Gastrocnemius medialis (tissue), 4 donors: ENCODE data around the gene FASN.

ENCODE experiments used
- CTCF ChIP-seq, 5 experiments: fragments of 450-650 bp in 3 of 5; fragments of 200-600 bp in 2 of 5; sonication (generic) in 2 of 5; IDR thresholded peaks in 4 of 5; conservative IDR thresholded peaks in 1 of 5; 1 replicate in 4 of 5; 2 replicates in 1 of 5; pipeline ENCODE4 v1.5.1; 2016 to 2019; ENCODE audit warnings: antibody characterized with exemption in 5 of 5, mild to moderate bottlenecking in 3 of 5, moderate library complexity in 3 of 5
- POLR2A ChIP-seq, 2 donors: fragments of 450-650 bp; IDR thresholded peaks; one replicate each; pipeline ENCODE4 v1.6.1; 2017; ENCODE audit warnings: antibody characterized with exemption in 2 of 2, mild to moderate bottlenecking in 2 of 2, moderate library complexity in 2 of 2

GRCh38 chr17:82114447-82114846, 16.4 kb upstream of the FASN start:
- TF ChIP-seq CTCF (IDR thresholded peaks at IDR 0.05 in 4 of 5, conservative IDR thresholded peaks at IDR 0.05 in 1 of 5): no peak
- TF ChIP-seq POLR2A (IDR thresholded peaks at IDR 0.05): no peak
